Astrocyte (in vitro differentiated cells and primary cell): Measurements from ENCODE around the gene DDC. TPM values are rescaled to one million over a fixed set of nuclear protein-coding genes. Genes with fewer than 3 reads are reported as not detected.
A peak's percentile ranks its signal among the peaks of the same experiment; 100 is the strongest.
"Not testable (repeated sequence)": the region's sequence is repeated elsewhere in the genome, so short reads cannot be mapped to it uniquely, and the experiment has no call there.

ENCODE experiments used
- DNase-seq: peaks from one replicate; pipeline ENCODE4 v3.0.0-alpha.2; 2010; ENCODE audit warnings: low read depth
- FAIRE-seq: peaks from 2 replicates; lab custom pipeline; 2011; peaks lifted over from hg19 to GRCh38; lab: Jason Lieb, UNC
- H2AFZ ChIP-seq: 2 replicates; pipeline ENCODE4 v1.6.0; 2012; ENCODE audit warnings: low read depth, low read length, inconsistent platforms
- H3K27ac ChIP-seq: 2 replicates; pipeline ENCODE4 v1.5.1; 2011; ENCODE audit warnings: low read depth, low read length, inconsistent platforms
- H3K27me3 ChIP-seq: 2 replicates; pipeline ENCODE4 v1.6.0; 2011; ENCODE audit warnings: low read length, inconsistent platforms; ENCODE audit not compliant: insufficient read depth
- H3K36me3 ChIP-seq: 2 replicates; pipeline ENCODE4 v1.5.1; 2011; ENCODE audit warnings: low read length, inconsistent platforms; ENCODE audit not compliant: insufficient read depth
- H3K4me1 ChIP-seq: 2 replicates; pipeline ENCODE4 v1.5.1; 2011; ENCODE audit warnings: low read length, inconsistent platforms; ENCODE audit not compliant: insufficient read depth
- H3K4me2 ChIP-seq: 2 replicates; pipeline ENCODE4 v1.6.0; 2012; ENCODE audit warnings: low read length, inconsistent platforms
- H3K4me3 ChIP-seq: 2 replicates; pipeline ENCODE4 v1.5.1; 2011; ENCODE audit warnings: low read depth, mild to moderate bottlenecking, low read length, inconsistent platforms; ENCODE audit not compliant: insufficient read depth
- H3K79me2 ChIP-seq: 2 replicates; pipeline ENCODE4 v1.6.0; 2012; ENCODE audit warnings: mild to moderate bottlenecking, low read length, inconsistent platforms; ENCODE audit not compliant: insufficient read depth
- H3K9ac ChIP-seq: 2 replicates; pipeline ENCODE4 v1.6.0; 2012; ENCODE audit warnings: mild to moderate bottlenecking, low read length, inconsistent platforms
- H3K9me3 ChIP-seq: 2 replicates; pipeline ENCODE4 v1.5.1; 2012; ENCODE audit warnings: low read depth, mild to moderate bottlenecking, low read length, inconsistent platforms; ENCODE audit not compliant: insufficient read depth
- H4K20me1 ChIP-seq: 2 replicates; pipeline ENCODE4 v1.6.0; 2012; ENCODE audit warnings: low read length, inconsistent platforms; ENCODE audit not compliant: insufficient read depth
- H3K27ac Mint-ChIP-seq: one replicate; pipeline ENCODE4 v1.8.0; 2021; ENCODE audit warnings: mild to moderate bottlenecking, mixed read lengths; ENCODE audit not compliant: unreplicated experiment
- H3K27me3 Mint-ChIP-seq: one replicate; pipeline ENCODE4 v1.8.0; 2021; ENCODE audit warnings: low read depth, mixed read lengths; ENCODE audit not compliant: unreplicated experiment
- H3K36me3 Mint-ChIP-seq: one replicate; pipeline ENCODE4 v1.8.0; 2021; ENCODE audit warnings: low read depth, mixed read lengths; ENCODE audit not compliant: unreplicated experiment
- H3K4me1 Mint-ChIP-seq: one replicate; pipeline ENCODE4 v1.8.0; 2021; ENCODE audit warnings: low read depth, mixed read lengths; ENCODE audit not compliant: unreplicated experiment
- H3K4me3 Mint-ChIP-seq: one replicate; pipeline ENCODE4 v1.8.0; 2021; ENCODE audit warnings: mild to moderate bottlenecking, moderate library complexity, mixed read lengths; ENCODE audit not compliant: unreplicated experiment
- H3K9me3 Mint-ChIP-seq: one replicate; pipeline ENCODE4 v1.8.0; 2021; ENCODE audit warnings: mild to moderate bottlenecking, mixed read lengths; ENCODE audit not compliant: unreplicated experiment
- EZH2 ChIP-seq: IDR thresholded peaks from 2 replicates; pipeline ENCODE4 v1.6.1; 2012; ENCODE audit warnings: mild to moderate bottlenecking, low read length, inconsistent platforms; ENCODE audit not compliant: insufficient read depth
- total RNA-seq: library from RNA; stranded (reverse); gene quantifications from 2 replicates; pipeline ENCODE4 v1.2.1, GENCODE V29; 2021
- TF ChIP-seq, protein P1 (sequence below): IDR thresholded peaks from 2 replicates; pipeline ENCODE4 v1.5.1; 2011; ENCODE audit warnings: low read depth, mild to moderate bottlenecking, inconsistent platforms, low read length, moderate library complexity; ENCODE audit not compliant: insufficient read depth

The DDC gene
- total RNA-seq, 1 donor from 2014 or later: not detected

DNA sequence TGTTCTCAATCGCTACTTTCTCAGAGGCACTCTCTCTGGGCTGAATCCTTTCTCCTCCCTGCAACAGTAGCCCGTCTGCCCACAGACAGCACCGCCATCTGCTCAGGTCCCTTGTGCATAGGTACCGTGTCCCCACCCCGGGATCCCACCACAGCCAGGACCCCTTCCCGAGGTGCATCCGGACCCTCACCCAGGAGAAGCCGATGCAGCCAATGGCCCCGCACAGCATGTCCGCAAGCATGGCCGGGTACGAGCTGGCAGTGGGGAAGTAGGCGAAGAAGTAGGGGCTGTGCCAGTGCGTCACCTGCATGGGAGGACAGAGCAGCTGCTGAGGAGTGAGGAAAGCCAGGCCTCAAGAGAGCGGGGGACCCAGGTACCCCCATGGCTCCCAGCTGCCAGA lies 25.5 kb downstream of the DDC start:
- Mint-ChIP-seq H3K36me3 (no peaks in the 10 kb centered on the region), H3K4me1 (peaks cover 7% of the 10 kb centered on the region), H3K27me3 (peaks cover 37% of the 10 kb centered on the region), H3K27ac (no peak overlapping the region), H3K9me3 (peaks cover 2% of the 10 kb centered on the region), H3K4me3 (no peak overlapping the region)
- Histone ChIP-seq H4K20me1 (no peaks in the 10 kb centered on the region), H3K79me2 (no peaks in the 10 kb centered on the region), H3K27me3 (peaks cover 4% of the 10 kb centered on the region), H3K4me2 (no peak overlapping the region), H3K4me1 (peaks cover 8% of the 10 kb centered on the region), H3K27ac (no peak overlapping the region), H3K9me3 (no peaks in the 10 kb centered on the region), H3K9ac (no peak overlapping the region), H3K36me3 (no peaks in the 10 kb centered on the region), H3K4me3 (no peak overlapping the region), H2AFZ (no peak overlapping the region)
- no peak for TF ChIP-seq EZH2
- TF ChIP-seq, protein P1, sequence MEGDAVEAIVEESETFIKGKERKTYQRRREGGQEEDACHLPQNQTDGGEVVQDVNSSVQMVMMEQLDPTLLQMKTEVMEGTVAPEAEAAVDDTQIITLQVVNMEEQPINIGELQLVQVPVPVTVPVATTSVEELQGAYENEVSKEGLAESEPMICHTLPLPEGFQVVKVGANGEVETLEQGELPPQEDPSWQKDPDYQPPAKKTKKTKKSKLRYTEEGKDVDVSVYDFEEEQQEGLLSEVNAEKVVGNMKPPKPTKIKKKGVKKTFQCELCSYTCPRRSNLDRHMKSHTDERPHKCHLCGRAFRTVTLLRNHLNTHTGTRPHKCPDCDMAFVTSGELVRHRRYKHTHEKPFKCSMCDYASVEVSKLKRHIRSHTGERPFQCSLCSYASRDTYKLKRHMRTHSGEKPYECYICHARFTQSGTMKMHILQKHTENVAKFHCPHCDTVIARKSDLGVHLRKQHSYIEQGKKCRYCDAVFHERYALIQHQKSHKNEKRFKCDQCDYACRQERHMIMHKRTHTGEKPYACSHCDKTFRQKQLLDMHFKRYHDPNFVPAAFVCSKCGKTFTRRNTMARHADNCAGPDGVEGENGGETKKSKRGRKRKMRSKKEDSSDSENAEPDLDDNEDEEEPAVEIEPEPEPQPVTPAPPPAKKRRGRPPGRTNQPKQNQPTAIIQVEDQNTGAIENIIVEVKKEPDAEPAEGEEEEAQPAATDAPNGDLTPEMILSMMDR: no peak
- no peak for FAIRE-seq
- no peak for DNase-seq

DNA sequence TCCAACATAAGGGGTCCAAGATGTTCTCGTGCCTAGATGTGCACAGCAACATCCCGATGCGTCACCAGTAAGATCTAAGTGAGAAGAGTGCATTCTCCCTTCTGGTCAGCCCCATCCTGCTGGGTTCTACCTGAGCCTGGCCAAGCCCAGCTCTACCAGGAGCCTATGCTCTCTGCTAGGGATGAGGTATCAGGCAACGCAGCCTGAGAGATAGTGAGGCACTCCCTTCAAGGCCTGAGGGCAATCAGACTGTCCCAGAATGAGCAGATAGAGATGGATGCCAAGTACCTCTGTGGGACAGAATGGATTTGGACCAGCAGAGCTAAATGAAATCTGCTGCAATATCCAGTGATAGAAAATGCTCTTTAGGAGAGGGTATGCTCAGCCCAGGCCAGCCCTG lies 26.7 kb downstream of the DDC start:
- Histone ChIP-seq H4K20me1 (no peaks in the 10 kb centered on the region), H3K4me3 (no peak overlapping the region), H3K4me1 (peaks cover 13% of the 10 kb centered on the region), H2AFZ (no peak overlapping the region), H3K4me2 (no peak overlapping the region), H3K79me2 (no peaks in the 10 kb centered on the region), H3K27me3 (no peaks in the 10 kb centered on the region), H3K9ac (no peak overlapping the region), H3K36me3 (no peaks in the 10 kb centered on the region), H3K9me3 (no peaks in the 10 kb centered on the region), H3K27ac (no peak overlapping the region)
- H3K27ac Mint-ChIP-seq: no peak overlapping the region
- no peaks in the 10 kb centered on the region for H3K36me3 Mint-ChIP-seq
- no peak for TF ChIP-seq EZH2
- TF ChIP-seq, protein P1: no peak
- FAIRE-seq: no peak
- DNase-seq: no peak
- peaks cover 2% of the 10 kb centered on the region for H3K9me3 Mint-ChIP-seq
- H3K4me3 Mint-ChIP-seq: no peak overlapping the region
- peaks cover 9% of the 10 kb centered on the region for H3K4me1 Mint-ChIP-seq
- peaks cover 34% of the 10 kb centered on the region for H3K27me3 Mint-ChIP-seq

DNA sequence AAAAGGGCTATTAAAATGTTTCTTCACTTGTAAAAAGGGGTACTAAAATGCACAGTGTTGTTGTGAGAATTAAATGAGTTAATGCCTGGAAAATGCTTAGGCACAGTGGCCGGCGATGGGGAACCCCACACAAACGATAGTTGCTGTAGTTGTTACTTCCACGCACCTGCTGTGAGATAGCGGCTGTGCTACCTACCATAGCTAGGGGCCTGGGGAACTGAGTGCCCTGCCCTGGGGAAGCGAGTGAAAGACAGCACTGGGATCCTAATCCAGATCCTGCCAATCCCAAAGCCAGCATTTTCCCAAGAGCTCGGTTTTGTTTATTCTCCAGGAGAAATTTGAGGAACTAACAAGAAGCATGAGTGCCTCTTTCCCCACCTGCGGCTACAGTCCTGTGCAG lies 27.8 kb downstream of the DDC start:
- Histone ChIP-seq H3K79me2 (no peaks in the 10 kb centered on the region), H3K9ac (no peak overlapping the region), H3K36me3 (no peaks in the 10 kb centered on the region), H3K4me3 (no peak overlapping the region), H3K4me1 (peaks cover 13% of the 10 kb centered on the region), H3K4me2 (no peak overlapping the region), H3K27ac (no peak overlapping the region), H3K27me3 (no peaks in the 10 kb centered on the region), H4K20me1 (no peaks in the 10 kb centered on the region), H2AFZ (no peak overlapping the region), H3K9me3 (no peaks in the 10 kb centered on the region)
- Mint-ChIP-seq H3K4me1 (peaks cover 10% of the 10 kb centered on the region), H3K27me3 (peaks cover 29% of the 10 kb centered on the region), H3K36me3 (no peaks in the 10 kb centered on the region), H3K27ac (no peak overlapping the region), H3K9me3 (peaks cover 2% of the 10 kb centered on the region), H3K4me3 (no peak overlapping the region)
- DNase-seq (no peak), FAIRE-seq (no peak)
- TF ChIP-seq EZH2: no peak
- TF ChIP-seq, protein P1: no peak

DNA sequence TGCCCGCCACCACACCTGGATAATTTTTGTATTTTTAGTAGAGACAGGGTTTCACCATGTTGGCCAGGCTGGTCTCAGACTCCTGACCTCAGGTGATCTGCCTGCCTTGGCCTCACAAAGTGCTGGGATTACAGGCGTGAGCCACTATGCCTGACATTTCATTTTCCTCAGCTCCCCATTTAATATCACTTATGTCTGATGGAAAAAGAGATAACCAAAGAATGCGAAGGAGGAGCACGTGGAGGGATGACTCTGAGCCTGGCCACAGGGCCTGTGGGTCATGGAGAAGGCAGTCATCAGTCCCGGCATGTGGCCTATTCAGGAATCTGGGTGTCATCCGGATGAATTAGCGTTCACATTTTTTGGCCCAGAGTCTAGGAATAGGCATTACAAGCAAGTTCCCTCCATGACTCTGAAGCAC lies 29.9 kb downstream of the DDC start:
- Mint-ChIP-seq H3K27ac (peak overlapping the region; percentile 98), H3K27me3 (peaks cover 20% of the 10 kb centered on the region), H3K4me1 (peaks cover 25% of the 10 kb centered on the region)
- H3K9me3 ChIP-seq, H3K4me3 ChIP-seq, H3K79me2 ChIP-seq, H3K27me3 ChIP-seq, H3K9me3 Mint-ChIP-seq, H3K36me3 ChIP-seq, H2AFZ ChIP-seq, H3K36me3 Mint-ChIP-seq, H3K4me3 Mint-ChIP-seq, H4K20me1 ChIP-seq: not testable (repeated sequence)
- peak overlapping the region; percentile 81 for H3K27ac ChIP-seq
- H3K4me1 ChIP-seq: peaks cover 26% of the 10 kb centered on the region
- peak overlapping the region; percentile 15 for H3K4me2 ChIP-seq
- peak; percentile 80 for DNase-seq
- peak; percentile 81 for FAIRE-seq
- peak overlapping the region; percentile 53 for H3K9ac ChIP-seq
